HepG2 (cell line): ENCODE data around the gene ANKRD12. TPM values are rescaled to one million over a fixed set of nuclear protein-coding genes. Genes with fewer than 3 reads are reported as not detected.
A peak's percentile ranks its signal among the peaks of the same experiment; 100 is the strongest.

ENCODE experiments used
- CAMTA2 ChIP-seq: sonication (generic); formaldehyde crosslinking; IDR thresholded peaks from 2 replicates; pipeline ENCODE4 v1.4.0; 2020; ENCODE audit warnings: mild to moderate bottlenecking, missing genetic modification reagents, borderline replicate concordance
- FOXA3 ChIP-seq: IDR thresholded peaks from 2 replicates; pipeline ENCODE4 v1.6.1; 2016; ENCODE audit warnings: missing genetic modification reagents, missing compliant biosample characterization
- GFI1 ChIP-seq: sonication (generic); formaldehyde crosslinking; IDR thresholded peaks from 2 replicates; pipeline ENCODE4 v1.5.0; 2020; ENCODE audit warnings: missing genetic modification reagents, mild to moderate bottlenecking, borderline replicate concordance
- HOXA5 ChIP-seq: sonication (generic); formaldehyde crosslinking; IDR thresholded peaks from 2 replicates; pipeline ENCODE4 v1.4.0; 2020; ENCODE audit warnings: missing genetic modification reagents
- PHF8 ChIP-seq: sonication (generic); formaldehyde crosslinking; IDR thresholded peaks from 2 replicates; pipeline ENCODE4 v1.5.0; 2020; ENCODE audit warnings: missing genetic modification reagents
- SP140L ChIP-seq: sonication (generic); formaldehyde crosslinking; IDR thresholded peaks from 2 replicates; pipeline ENCODE4 v1.4.0; 2020; ENCODE audit warnings: missing genetic modification reagents, borderline replicate concordance
- ZEB1 ChIP-seq: IDR thresholded peaks from 2 replicates; pipeline ENCODE4 v1.6.1; 2012; ENCODE audit warnings: mild to moderate bottlenecking, low read depth, inconsistent platforms; ENCODE audit not compliant: insufficient replicate concordance
- ZNF101 ChIP-seq: sonication (generic); formaldehyde crosslinking; IDR thresholded peaks from 2 replicates; pipeline ENCODE4 v1.4.0; 2020; ENCODE audit warnings: mild to moderate bottlenecking, low read depth, missing genetic modification reagents, borderline replicate concordance
- ZNF350 ChIP-seq: sonication (generic); formaldehyde crosslinking; IDR thresholded peaks from 2 replicates; pipeline ENCODE4 v1.4.0; 2020; ENCODE audit warnings: mild to moderate bottlenecking, low read depth, missing genetic modification reagents, borderline replicate concordance
- ZNF382 ChIP-seq: sonication (generic); formaldehyde crosslinking; IDR thresholded peaks from 2 replicates; pipeline ENCODE4 v1.5.0; 2020; ENCODE audit warnings: missing genetic modification reagents, mild to moderate bottlenecking, borderline replicate concordance
- ZNF605 ChIP-seq: sonication (generic); formaldehyde crosslinking; IDR thresholded peaks from 2 replicates; pipeline ENCODE4 v1.8.0; 2022; ENCODE audit warnings: mild to moderate bottlenecking, missing genetic modification reagents
- ZSCAN30 ChIP-seq: sonication (generic); formaldehyde crosslinking; IDR thresholded peaks from 2 replicates; pipeline ENCODE4 v1.5.0; 2020; ENCODE audit warnings: mild to moderate bottlenecking, missing genetic modification reagents
- polyA plus RNA-seq, 8 experiments: library from polyadenylated mRNA; depleted of rRNA in 3 of 8; stranded (reverse) in 7 of 8; unstranded in 1 of 8; fragments of >200 nt; fragmentation: Illumina TruSeq in 4 of 8; extraction: Trizol in 4 of 8; gene quantifications; 2 replicates each; pipeline versions ENCODE4 v1.2.1 to v1.2.3, GENCODE V29; 2011 to 2016; ENCODE audit warnings: low read depth in 4 of 8, missing spikeins in 1 of 8, mixed read lengths in 1 of 8; ENCODE audit not compliant: insufficient read depth in 1 of 8
- total RNA-seq, 5 experiments: library from RNA; depleted of rRNA; stranded (reverse); fragments of >200 nt; fragmentation: Illumina TruSeq; extraction: Trizol; gene quantifications; 2 replicates each; pipeline ENCODE4 v1.2.3, GENCODE V29; 2016; ENCODE audit warnings: low read depth in 1 of 5
- TF ChIP-seq, protein P1 (sequence below): sonication (generic); formaldehyde crosslinking; IDR thresholded peaks from 2 replicates; pipeline ENCODE4 v1.4.0; 2020; ENCODE audit warnings: missing genetic modification reagents
- TF ChIP-seq, protein P2 (sequence below): sonication (generic); formaldehyde crosslinking; IDR thresholded peaks from 2 replicates; pipeline ENCODE4 v1.8.0; 2022; ENCODE audit warnings: missing genetic modification reagents, mild to moderate bottlenecking, borderline replicate concordance
- TF ChIP-seq, protein P3 (sequence below): sonication (generic); formaldehyde crosslinking; IDR thresholded peaks from 2 replicates; pipeline ENCODE4 v1.4.0; 2020; ENCODE audit warnings: missing genetic modification reagents
- TF ChIP-seq, protein P4 (sequence below), 2 experiments: sonication (generic) in 1 of 2; formaldehyde crosslinking in 1 of 2; IDR thresholded peaks; 2 replicates each; pipeline versions ENCODE4 v1.6.1 to v1.9.0; 2014 to 2022; ENCODE audit warnings: antibody characterized with exemption in 1 of 2, borderline replicate concordance in 1 of 2, inconsistent platforms in 1 of 2, low read depth in 1 of 2, missing genetic modification reagents in 1 of 2
- TF ChIP-seq, protein P5 (sequence below): IDR thresholded peaks from 2 replicates; pipeline ENCODE4 v1.6.1; 2016; ENCODE audit warnings: mild to moderate bottlenecking, missing biosample characterization, missing genetic modification reagents

The ANKRD12 gene
- total and polyA plus RNA-seq, 2 of the 13 experiments (the other 11 are each of a cell fraction or from before 2014, with no cell fraction given), result 6.0 to 23.2 TPM

DNA sequence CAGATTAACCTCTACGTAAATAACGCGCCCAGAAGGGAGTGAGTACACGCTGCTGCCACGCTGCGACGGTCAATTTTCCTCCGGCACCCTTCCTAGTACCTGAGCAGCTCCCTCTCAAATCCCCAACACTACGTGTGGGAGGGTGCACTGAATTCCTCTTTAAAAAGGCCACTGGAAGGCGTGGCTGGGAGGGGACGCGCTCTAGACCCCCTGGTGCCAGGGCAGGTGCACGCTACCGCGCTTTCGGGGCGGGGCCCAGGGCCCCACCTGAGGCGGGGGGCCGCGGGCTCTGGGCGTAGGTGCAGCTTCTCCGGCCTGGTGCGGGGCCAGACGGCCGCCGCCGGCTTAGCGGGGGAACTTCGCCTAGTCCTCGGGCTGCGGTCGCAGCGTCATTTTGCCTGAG lies 668 bp upstream of the ANKRD12 start (continued):
- TF ChIP-seq ZNF350 (CRISPR knock-in tag) (no peak; the same call in 1 of the 2 replicates), ZEB1 (peak; percentile 83), HOXA5 (no peak), ZSCAN30 (no peak), FOXA3 (CRISPR knock-in tag) (peak; percentile 59; the same call in 1 of the 2 replicates), GFI1 (CRISPR knock-in tag) (no peak; the same call in none of the 2 replicates), PHF8 (CRISPR knock-in tag) (no peak), ZNF101 (0 out of 2 replicates have a peak, but pooled peaks have one; percentile 49), ZNF605 (CRISPR knock-in tag) (peak; percentile 27; the same call in 1 of the 2 replicates), SP140L (CRISPR knock-in tag) (no peak), CAMTA2 (CRISPR knock-in tag) (no peak), ZNF382 (CRISPR knock-in tag) (no peak)
- TF ChIP-seq, protein P1, sequence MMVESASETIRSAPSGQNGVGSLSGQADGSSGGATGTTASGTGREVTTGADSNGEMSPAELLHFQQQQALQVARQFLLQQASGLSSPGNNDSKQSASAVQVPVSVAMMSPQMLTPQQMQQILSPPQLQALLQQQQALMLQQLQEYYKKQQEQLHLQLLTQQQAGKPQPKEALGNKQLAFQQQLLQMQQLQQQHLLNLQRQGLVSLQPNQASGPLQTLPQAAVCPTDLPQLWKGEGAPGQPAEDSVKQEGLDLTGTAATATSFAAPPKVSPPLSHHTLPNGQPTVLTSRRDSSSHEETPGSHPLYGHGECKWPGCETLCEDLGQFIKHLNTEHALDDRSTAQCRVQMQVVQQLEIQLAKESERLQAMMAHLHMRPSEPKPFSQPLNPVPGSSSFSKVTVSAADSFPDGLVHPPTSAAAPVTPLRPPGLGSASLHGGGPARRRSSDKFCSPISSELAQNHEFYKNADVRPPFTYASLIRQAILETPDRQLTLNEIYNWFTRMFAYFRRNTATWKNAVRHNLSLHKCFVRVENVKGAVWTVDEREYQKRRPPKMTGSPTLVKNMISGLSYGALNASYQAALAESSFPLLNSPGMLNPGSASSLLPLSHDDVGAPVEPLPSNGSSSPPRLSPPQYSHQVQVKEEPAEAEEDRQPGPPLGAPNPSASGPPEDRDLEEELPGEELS (CRISPR knock-in tag), result peak; percentile 39; the same call in 1 of the 2 replicates
- TF ChIP-seq, protein P2, sequence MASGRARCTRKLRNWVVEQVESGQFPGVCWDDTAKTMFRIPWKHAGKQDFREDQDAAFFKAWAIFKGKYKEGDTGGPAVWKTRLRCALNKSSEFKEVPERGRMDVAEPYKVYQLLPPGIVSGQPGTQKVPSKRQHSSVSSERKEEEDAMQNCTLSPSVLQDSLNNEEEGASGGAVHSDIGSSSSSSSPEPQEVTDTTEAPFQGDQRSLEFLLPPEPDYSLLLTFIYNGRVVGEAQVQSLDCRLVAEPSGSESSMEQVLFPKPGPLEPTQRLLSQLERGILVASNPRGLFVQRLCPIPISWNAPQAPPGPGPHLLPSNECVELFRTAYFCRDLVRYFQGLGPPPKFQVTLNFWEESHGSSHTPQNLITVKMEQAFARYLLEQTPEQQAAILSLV (CRISPR knock-in tag), result peak; percentile 17; the same call in 1 of the 2 replicates
- TF ChIP-seq, protein P3, sequence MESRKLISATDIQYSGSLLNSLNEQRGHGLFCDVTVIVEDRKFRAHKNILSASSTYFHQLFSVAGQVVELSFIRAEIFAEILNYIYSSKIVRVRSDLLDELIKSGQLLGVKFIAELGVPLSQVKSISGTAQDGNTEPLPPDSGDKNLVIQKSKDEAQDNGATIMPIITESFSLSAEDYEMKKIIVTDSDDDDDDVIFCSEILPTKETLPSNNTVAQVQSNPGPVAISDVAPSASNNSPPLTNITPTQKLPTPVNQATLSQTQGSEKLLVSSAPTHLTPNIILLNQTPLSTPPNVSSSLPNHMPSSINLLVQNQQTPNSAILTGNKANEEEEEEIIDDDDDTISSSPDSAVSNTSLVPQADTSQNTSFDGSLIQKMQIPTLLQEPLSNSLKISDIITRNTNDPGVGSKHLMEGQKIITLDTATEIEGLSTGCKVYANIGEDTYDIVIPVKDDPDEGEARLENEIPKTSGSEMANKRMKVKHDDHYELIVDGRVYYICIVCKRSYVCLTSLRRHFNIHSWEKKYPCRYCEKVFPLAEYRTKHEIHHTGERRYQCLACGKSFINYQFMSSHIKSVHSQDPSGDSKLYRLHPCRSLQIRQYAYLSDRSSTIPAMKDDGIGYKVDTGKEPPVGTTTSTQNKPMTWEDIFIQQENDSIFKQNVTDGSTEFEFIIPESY (CRISPR knock-in tag), result no peak
- TF ChIP-seq, protein P4, sequence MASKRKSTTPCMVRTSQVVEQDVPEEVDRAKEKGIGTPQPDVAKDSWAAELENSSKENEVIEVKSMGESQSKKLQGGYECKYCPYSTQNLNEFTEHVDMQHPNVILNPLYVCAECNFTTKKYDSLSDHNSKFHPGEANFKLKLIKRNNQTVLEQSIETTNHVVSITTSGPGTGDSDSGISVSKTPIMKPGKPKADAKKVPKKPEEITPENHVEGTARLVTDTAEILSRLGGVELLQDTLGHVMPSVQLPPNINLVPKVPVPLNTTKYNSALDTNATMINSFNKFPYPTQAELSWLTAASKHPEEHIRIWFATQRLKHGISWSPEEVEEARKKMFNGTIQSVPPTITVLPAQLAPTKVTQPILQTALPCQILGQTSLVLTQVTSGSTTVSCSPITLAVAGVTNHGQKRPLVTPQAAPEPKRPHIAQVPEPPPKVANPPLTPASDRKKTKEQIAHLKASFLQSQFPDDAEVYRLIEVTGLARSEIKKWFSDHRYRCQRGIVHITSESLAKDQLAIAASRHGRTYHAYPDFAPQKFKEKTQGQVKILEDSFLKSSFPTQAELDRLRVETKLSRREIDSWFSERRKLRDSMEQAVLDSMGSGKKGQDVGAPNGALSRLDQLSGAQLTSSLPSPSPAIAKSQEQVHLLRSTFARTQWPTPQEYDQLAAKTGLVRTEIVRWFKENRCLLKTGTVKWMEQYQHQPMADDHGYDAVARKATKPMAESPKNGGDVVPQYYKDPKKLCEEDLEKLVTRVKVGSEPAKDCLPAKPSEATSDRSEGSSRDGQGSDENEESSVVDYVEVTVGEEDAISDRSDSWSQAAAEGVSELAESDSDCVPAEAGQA (IDR thresholded peaks at IDR 0.05; ENCODE audit: low read depth), result peak; percentile 21; the same call in 1 of the 2 replicates
- TF ChIP-seq, protein P4 (CRISPR knock-in tag; IDR thresholded peaks at IDR 0.05; ENCODE audit: borderline replicate concordance), result no peak
- TF ChIP-seq, protein P5, sequence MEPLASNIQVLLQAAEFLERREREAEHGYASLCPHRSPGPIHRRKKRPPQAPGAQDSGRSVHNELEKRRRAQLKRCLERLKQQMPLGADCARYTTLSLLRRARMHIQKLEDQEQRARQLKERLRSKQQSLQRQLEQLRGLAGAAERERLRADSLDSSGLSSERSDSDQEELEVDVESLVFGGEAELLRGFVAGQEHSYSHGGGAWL, result peak; percentile 76; the same call in 1 of the 2 replicates
